Activated T-cell treated with anti-CD3 and anti-CD28 coated beads, Interleukin-2, amount 50 U/mL, for 48 hours (primary cell): ENCODE data around the gene FYN.

Experiments
- DNase-seq, 2 experiments: peaks; one replicate each; pipeline ENCODE4 v3.0.0-alpha.2; 2020

FYN gene

GRCh38 chr6:111829581-111829980 lies 43.7 kb downstream of the FYN start:
- no peak for DNase-seq

GRCh38 chr6:111828809-111829208 lies 44.4 kb downstream of the FYN start:
- DNase-seq, result no peak

DNA sequence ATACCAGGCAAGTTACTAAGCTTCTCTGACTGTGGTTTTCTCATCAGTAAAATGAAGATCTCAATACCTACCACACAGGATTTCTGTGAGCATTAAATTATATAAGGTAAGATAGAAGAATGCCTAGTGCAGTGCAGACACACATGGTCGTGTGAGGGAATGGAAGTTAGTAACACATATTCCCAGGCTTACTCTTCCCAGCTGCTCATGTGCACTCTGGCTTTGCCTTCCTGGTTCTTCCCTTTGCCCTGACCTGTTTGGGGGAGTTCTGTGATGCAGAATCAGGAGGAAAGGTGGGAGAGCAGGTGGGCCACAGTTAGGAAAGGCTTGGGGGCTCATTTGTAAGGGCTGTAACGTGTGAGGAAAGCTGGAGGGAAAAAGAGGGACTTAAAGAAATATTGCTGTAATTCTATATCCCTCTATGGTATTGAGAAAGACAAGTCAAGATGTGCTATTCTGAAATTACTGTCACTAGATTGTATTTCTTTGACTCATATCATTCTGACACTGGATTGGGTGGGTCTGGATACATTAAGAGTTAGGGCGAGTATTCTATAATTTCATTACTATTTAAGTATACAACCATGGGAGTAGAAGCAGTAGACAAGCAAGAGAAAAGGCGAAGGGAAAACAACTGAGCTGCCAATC lies 47.7 kb downstream of the FYN start:
- DNase-seq, result no peak

DNA sequence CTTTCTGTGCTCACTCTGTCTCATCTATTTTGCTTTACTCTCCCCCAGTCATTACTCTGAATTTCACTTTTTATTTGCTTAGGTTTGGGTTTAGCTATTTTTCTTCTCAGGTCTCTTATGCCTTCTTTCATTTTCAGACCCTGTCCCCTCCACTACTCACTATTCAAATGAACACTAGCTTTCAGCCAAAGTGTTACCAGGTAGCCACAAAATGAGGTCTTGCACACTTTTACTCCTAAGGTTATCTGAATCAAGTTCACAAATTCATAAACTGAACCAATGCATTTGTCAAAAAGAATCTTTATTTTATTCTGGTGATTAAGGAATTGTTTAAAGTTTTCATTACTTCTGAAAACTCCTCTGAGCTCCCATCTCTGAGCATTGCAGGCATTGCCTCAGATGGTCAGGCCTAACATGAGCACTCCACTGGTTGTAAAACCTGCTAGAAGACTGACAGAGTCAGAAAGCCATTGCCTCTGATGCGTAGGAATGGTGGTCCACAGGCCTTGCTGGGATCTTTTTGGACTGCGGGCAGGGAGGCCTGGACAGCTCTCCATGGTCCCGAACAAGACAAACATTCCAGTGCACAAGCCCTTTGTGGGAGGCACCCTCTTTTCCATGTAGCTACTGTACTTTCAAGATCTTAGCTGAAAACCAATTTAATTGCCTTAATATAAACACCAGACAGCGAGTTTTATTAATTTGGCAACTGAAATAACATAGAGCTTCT lies 48.5 kb downstream of the FYN start:
- DNase-seq, result peak in 1 of 2 experiments; percentile 37

DNA sequence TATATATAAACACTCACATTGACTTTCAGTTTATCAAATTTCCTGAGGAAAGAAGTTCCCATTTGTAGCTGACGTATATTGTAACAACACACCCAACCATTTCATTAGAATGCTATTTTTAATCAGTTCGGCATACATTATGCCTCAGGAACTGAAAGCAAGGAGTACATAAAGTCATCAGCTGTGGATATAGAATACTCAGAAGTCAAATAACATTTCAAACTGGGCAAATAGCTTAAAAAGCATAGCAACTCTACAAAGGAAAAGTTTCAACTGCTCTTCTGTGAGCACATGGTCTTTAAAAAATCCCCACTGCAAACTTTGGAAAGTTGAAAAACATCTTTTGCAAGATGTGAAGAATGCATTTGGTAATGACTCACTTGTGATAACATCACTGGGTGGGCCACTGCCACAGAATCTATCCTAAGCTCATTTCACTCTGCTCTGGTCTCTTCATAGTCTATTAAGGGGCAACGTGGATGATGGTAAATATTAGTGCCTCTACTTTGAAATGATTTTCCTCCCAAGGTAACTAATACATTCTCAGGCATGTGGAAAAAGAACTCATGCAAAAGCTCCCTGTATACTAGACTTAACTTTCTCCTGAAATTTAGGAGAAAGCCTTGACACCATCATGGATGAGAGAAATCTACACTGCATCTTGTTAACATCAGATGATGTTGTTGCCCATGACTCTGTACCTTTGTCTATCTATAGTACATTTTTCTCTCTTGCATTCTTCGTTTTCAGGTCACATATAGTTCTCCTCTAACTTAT lies 49.2 kb downstream of the FYN start:
- no peak for DNase-seq

DNA sequence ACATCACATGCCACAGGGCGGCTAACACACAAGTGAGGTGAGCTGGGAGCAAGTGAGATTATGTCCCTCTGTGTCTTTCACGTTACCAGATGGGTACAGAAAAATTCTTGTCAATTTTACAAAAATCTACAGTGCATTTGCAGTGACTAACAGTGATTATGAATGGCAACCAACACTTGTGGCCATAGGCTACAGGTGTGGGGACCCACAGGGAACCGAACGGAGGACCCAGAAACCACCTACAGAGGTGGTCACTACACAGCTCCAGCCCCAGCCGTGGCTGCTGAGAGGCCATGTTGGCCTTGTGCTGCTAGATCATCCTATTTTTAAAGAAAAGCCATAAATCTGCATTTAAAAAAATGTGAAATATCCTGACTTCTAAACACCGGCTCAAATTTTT lies 50.2 kb downstream of the FYN start:
- no peak for DNase-seq

DNA sequence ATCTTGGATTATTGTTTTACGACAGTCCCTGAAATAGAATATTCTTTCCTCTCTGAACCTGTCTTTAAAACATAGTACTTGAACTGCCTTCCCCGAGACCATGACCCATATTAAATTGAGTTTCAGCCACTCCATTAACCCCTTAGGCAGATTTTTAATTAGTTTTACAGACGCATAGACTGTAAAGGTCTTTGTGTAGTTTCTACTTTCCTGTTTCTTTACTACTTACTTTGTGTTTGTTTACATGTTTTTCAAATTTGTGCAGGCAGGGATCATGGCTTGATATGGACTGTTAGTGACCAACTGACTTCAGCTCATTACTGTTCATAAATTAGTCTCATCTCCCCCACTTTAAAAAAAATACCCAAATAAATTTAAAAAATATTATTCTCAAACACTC lies 53.8 kb downstream of the FYN start:
- DNase-seq, result no peak

- DNase-seq, result no peak
Observed at GRCh38 chr6:111818539-111819226, 54.6 kb downstream of the FYN start.

GRCh38 chr6:111817451-111818120 lies 55.7 kb downstream of the FYN start:
- no peak for DNase-seq

DNA sequence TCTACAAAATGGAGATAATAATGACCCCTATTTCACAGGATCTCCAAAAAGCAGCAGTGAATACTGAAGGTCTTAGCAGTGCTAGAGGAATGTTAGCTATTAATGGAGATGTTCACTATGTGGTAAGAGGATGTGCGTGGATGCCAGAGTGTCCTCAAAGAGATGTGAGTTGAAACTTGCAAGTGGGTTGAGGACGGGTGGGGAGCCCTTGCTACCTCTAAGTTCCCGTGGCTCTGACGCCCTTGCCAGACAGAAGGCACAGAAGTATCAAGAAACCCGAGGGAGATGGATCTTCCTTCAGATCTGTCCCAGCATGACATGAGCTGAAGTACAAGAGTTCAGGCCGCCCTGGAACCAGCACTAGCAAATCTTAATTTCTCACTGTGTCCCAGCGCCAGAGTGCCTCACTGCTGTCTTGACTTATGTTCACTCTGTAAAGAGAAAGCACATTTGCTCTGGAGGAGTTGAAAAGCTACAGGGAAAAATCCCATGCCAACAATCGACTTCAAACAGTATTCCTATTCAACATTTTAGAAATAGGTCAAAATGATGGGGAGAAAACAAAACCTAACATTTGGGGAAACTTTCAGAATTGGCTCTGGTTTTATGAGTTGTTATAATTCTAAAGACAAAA lies 59.5 kb downstream of the FYN start:
- no peak for DNase-seq

DNA sequence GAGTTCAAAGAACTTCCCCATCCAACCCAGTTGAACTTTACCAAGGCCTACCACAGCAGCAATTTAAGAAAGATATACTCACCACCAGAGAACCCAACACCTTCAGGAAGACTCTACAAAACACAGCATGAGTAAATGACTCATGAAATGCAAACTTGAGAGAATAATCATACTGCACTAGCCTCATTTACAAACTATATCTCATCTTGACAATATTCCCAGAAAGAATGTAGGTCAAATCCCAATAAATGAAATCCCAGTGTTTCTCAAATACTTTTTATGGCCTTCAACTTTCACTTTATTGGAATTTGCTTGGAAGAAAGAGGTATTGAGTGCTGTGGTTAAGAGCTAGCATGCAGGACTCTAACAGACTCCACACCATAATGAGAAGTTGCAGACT lies 60.0 kb downstream of the FYN start:
- DNase-seq, result no peak

DNA sequence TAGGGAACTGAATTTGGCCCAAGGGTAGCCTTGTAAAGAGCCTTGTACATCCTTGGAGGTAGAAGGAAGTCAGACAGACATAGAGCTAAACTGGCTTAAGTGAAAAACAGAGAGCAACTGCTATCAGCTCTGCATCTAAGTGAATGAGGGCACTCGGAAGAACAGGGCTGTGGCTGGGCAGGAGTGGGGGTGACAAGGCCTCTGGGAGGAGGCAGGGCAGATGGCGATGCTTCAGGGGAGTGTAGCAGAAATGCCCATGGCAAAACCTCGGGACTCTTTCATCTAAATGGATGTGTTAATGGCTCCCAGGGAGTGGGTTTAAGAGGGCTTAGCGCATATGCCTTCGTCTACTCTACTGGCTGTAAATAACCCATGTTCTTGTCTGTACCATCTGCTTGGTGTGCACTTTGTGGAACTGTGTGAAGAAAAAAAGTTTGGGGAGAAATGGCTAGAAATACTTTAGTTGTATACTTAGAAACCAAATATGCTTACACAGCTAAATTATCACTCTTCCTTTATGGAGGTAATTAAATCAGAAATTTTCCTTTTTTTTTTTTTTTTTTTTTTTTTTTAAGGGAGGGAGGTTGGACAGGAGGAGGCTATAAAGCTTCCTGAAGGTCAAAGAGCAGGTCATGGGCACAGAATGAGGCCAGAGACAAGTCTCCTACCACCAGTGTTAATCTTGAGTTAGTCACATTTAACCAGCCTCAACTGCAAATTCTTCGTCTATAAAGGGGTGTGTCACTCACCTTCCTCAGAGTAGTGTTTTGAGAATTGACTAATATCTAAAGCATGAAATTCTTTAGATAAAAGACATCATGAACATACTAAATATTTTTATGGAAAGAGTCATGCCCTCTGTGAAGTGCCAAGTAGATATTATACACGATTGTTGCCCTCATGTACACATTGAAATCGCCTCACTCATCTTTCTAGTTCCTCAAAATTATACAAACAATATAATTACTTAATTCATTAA lies 60.9 kb downstream of the FYN start:
- no peak for DNase-seq

GRCh38 chr6:111810294-111811131 lies 62.7 kb downstream of the FYN start:
- peak in 1 of 2 experiments; percentile 65 for DNase-seq

DNA sequence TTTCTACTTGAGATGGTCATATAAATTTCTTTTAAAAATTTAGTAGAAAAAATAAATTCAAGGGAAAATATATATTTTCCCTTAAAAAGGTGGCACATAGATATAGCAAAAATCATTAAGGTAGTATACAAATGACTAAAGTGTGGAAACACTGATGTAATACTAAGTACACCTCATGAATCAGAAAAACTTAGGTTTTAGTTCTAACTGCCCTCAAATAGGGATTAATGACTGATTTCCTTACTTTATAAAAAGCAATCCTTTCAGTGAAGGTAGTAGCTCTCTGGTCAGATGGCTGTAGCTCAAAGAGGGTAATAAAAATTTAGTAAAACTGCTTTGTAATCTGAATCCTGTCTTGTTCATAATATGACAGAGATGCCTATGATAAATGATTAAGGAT lies 63.5 kb downstream of the FYN start:
- no peak for DNase-seq

DNA sequence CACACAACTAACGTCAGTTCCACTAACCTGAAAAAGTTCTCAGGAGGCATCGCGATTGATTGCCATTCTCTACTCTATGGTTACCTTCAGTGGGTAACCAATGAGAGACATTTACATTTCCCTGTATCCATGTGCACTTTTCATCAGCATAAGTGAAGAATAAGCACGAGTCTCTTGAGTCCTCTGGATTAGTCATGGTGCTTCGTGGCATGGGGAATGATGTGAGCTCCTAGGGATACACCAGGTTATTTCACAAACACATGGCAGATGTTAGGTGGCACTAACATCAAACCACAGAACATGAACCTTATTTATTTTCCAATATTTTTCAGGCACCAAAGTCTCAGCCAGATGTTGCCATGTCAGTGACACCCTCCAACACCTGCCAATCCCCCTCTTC lies 64.0 kb downstream of the FYN start:
- DNase-seq, result no peak

DNA sequence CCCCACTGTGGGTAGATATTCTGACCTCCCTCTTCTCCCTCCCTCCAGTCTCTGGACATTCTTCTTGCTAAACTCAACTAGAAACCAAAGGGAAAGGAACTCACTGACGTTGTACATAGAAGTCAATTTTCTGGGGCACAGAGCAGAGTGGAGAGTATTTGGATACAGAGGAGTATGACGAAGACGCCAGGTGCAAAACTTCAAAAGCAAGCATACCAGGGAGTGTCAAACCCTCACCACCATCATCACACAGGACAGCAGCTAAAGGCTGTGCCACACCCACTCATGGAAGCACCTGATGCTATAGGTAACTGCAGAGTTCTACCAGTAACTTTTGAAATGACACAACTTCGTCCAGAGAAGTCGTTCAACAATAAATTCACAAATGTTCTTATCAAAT lies 64.8 kb downstream of the FYN start:
- no peak for DNase-seq

- no peak for DNase-seq
Observed at GRCh38 chr6:111806561-111807497, 66.4 kb downstream of the FYN start.

DNA sequence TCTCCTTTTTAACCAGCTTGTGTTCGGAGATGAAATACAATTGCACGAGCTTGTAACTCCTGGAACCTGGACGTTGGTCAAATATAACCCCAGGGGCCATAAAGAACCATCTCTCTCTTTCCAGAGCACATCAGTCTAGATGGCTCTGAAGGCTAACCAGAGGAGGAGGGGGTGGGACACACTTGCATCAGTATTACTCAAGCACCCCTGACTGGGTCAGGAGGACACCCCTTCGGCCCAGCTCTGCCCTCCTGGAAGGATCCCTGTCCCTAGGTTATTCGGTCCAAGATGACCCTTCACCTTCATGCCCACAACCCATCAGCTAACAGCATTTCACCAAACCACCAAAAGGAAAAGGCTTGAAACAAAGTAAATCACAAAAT lies 67.1 kb downstream of the FYN start:
- DNase-seq, result no peak
